ENCODE data around the gene ACOT7. TPM values are rescaled to one million over a fixed set of nuclear protein-coding genes. Genes with fewer than 3 reads are reported as not detected.

ACOT7 gene
- total RNA-seq, 1 donor from 2014 or later: 175 TPM

DNA sequence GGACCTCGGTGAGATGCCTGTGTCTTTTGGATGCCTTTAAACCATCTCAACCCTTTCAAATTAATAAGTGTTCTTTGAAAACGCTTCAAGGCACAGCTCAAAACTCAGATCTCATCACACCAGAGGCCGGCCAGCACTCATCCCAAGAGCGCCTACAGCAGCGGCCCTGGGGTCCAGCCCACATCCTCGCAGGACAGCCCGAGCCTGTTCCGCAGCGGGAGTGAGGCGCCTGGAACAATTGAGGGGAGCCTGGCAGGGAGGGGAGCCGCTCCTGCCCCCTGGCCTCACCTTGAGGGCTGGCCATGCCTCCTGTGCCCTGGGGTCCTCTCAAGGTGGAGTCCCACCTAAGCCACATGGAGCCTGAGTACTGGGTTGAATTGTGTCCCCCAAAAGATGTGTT lies 37.9 kb downstream of the ACOT7 start:
- Mint-ChIP-seq H3K4me1 (ENCODE audit: low read depth, unreplicated experiment) (peaks cover 14% of the 10 kb centered on the region), H3K27ac (ENCODE audit: unreplicated experiment) (no peak overlapping the region), H3K27me3 (ENCODE audit: unreplicated experiment) (peaks cover 3% of the 10 kb centered on the region), H3K9me3 (ENCODE audit: unreplicated experiment) (peaks cover 4% of the 10 kb centered on the region), H3K36me3 (ENCODE audit: unreplicated experiment) (no peaks in the 10 kb centered on the region), H3K4me3 (ENCODE audit: unreplicated experiment) (no peak overlapping the region)
- TF ChIP-seq, protein P1, sequence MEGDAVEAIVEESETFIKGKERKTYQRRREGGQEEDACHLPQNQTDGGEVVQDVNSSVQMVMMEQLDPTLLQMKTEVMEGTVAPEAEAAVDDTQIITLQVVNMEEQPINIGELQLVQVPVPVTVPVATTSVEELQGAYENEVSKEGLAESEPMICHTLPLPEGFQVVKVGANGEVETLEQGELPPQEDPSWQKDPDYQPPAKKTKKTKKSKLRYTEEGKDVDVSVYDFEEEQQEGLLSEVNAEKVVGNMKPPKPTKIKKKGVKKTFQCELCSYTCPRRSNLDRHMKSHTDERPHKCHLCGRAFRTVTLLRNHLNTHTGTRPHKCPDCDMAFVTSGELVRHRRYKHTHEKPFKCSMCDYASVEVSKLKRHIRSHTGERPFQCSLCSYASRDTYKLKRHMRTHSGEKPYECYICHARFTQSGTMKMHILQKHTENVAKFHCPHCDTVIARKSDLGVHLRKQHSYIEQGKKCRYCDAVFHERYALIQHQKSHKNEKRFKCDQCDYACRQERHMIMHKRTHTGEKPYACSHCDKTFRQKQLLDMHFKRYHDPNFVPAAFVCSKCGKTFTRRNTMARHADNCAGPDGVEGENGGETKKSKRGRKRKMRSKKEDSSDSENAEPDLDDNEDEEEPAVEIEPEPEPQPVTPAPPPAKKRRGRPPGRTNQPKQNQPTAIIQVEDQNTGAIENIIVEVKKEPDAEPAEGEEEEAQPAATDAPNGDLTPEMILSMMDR (IDR thresholded peaks at IDR 0.05; ENCODE audit: partially characterized antibody, unreplicated experiment): no peak
- DNase-seq: no peak

DNA sequence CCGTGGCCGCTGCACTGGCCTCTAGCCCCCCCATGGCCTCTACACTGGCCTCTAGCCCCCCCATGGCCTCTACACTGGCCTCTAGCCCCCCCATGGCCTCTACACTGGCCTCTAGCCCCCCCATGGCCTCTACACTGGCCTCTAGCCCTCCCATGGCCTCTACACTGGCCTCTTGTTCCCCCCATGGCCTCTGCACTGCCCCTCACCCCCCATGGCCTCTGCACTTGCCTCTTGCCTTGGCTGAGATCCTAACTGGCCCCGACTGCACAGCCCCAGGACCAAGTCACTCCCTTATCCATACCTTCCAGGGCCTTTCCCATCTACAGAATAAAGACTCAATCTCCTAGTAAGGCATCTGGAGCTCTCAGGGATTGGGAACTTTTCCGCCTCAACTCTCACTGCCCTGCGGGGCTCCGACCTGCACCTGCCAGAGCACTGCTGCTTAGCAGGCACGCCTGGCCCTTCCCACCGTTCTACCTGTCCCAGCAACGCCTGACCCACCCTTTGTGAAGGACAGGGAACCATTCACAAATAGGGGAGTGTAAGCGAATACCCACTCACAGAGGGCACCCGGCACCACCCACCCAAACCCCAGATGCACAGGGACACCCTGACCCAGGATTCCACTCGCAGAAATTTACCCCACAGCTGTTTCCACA lies 38.8 kb downstream of the ACOT7 start:
- TF ChIP-seq, protein P1 (IDR thresholded peaks at IDR 0.05; ENCODE audit: partially characterized antibody, unreplicated experiment): no peak
- DNase-seq: no peak
- H3K4me3 Mint-ChIP-seq (ENCODE audit: unreplicated experiment): no peak overlapping the region
- H3K27ac Mint-ChIP-seq (ENCODE audit: unreplicated experiment): no peak overlapping the region
- no peaks in the 10 kb centered on the region for H3K27me3 Mint-ChIP-seq (ENCODE audit: unreplicated experiment)
- no peaks in the 10 kb centered on the region for H3K36me3 Mint-ChIP-seq (ENCODE audit: unreplicated experiment)
- H3K4me1 Mint-ChIP-seq (ENCODE audit: low read depth, unreplicated experiment): peaks cover 12% of the 10 kb centered on the region
- H3K9me3 Mint-ChIP-seq (ENCODE audit: unreplicated experiment): peaks cover 2% of the 10 kb centered on the region

DNA sequence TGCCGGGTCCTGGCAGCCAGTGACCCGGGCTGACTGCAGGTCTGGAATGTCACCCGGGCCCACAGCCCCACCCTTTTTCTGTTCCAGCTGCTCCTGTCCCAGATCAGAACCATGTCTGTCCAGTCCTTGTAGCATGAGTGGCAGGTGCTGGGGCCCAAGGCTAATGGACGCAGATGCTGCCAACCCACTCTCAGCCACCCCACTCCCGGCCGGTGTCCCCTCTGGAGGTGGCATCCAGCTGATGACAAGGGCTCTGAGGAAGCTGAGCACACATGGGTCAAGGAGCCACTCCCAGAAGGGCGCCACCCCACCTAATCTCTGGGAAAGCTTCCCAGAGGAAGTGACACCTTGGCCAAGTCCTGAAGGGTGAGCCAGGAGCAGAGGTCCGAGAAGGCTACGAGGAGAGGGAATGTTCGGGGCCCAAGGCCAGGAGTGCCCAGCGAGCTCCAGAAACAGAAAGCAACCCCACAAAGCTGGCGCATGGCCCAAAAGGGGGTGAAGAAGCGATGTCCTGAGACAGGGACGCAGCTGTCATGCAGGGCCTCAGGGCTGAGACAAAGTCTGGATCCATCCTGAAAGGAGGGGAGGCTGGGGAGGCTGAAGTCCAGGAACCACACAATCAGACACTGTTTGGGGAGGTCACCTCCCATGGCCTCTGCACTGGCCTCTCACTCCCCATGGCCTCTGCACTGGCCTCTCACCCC lies 39.5 kb downstream of the ACOT7 start:
- no peaks in the 10 kb centered on the region for H3K36me3 Mint-ChIP-seq (ENCODE audit: unreplicated experiment)
- TF ChIP-seq, protein P1 (IDR thresholded peaks at IDR 0.05; ENCODE audit: partially characterized antibody, unreplicated experiment): no peak
- H3K27me3 Mint-ChIP-seq (ENCODE audit: unreplicated experiment): no peaks in the 10 kb centered on the region
- DNase-seq: no peak
- peaks cover 2% of the 10 kb centered on the region for H3K9me3 Mint-ChIP-seq (ENCODE audit: unreplicated experiment)
- peaks cover 8% of the 10 kb centered on the region for H3K4me1 Mint-ChIP-seq (ENCODE audit: low read depth, unreplicated experiment)
- no peak overlapping the region for H3K27ac Mint-ChIP-seq (ENCODE audit: unreplicated experiment)
- no peak overlapping the region for H3K4me3 Mint-ChIP-seq (ENCODE audit: unreplicated experiment)

DNA sequence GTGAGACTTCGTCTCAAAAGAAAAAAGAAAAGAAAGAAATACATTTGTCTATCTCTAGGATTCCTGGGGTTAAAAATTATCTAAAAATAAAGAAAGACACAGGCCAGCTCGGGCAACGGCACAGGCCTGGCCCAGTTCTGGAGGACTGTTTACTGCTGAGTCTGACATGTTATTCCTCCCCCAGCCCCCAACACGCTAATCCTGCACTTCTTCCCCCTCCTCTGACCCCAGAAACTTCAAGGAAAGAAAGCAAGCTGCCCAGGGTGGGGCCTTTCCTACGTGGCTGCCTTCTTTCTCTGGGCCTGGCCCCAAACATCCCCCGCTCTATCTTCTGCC lies 40.0 kb downstream of the ACOT7 start:
- no peak overlapping the region for H3K27ac Mint-ChIP-seq (ENCODE audit: unreplicated experiment)
- no peak for DNase-seq
- H3K9me3 Mint-ChIP-seq (ENCODE audit: unreplicated experiment): peaks cover 2% of the 10 kb centered on the region
- no peak overlapping the region for H3K4me3 Mint-ChIP-seq (ENCODE audit: unreplicated experiment)
- TF ChIP-seq, protein P1 (IDR thresholded peaks at IDR 0.05; ENCODE audit: partially characterized antibody, unreplicated experiment): no peak
- H3K4me1 Mint-ChIP-seq (ENCODE audit: low read depth, unreplicated experiment): peaks cover 6% of the 10 kb centered on the region
- no peaks in the 10 kb centered on the region for H3K36me3 Mint-ChIP-seq (ENCODE audit: unreplicated experiment)
- H3K27me3 Mint-ChIP-seq (ENCODE audit: unreplicated experiment): no peaks in the 10 kb centered on the region

DNA sequence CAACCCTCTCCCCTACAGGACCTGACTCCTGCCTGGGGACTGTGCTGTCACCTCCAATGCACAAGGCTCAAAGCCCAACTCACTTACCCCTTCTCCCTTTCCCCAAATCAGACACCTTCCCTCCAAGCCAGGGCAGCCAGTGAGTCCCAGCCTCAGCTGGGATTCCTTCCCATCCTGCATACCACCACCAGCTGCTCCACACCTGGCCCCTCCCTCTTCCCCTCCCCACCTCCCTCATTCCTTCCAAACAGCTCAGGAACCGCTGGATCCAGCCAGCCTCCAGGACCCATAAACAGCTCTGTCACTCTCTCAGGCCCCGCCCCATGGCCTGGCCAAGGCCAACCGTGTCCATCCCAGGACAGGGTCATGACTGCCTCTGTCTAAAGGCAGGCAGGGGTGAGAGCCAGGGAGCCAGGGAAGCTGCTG lies 41.4 kb downstream of the ACOT7 start:
- peaks cover 2% of the 10 kb centered on the region for H3K27me3 Mint-ChIP-seq (ENCODE audit: unreplicated experiment)
- peaks cover 3% of the 10 kb centered on the region for H3K9me3 Mint-ChIP-seq (ENCODE audit: unreplicated experiment)
- H3K36me3 Mint-ChIP-seq (ENCODE audit: unreplicated experiment): no peaks in the 10 kb centered on the region
- H3K4me1 Mint-ChIP-seq (ENCODE audit: low read depth, unreplicated experiment): peaks cover 14% of the 10 kb centered on the region
- no peak for DNase-seq
- TF ChIP-seq, protein P1 (IDR thresholded peaks at IDR 0.05; ENCODE audit: partially characterized antibody, unreplicated experiment): no peak
- no peak overlapping the region for H3K4me3 Mint-ChIP-seq (ENCODE audit: unreplicated experiment)
- H3K27ac Mint-ChIP-seq (ENCODE audit: unreplicated experiment): no peak overlapping the region
